Measurements from ENCODE around the gene DOCK9. TPM values are rescaled to one million over a fixed set of nuclear protein-coding genes. Genes with fewer than 3 reads are reported as not detected.
A peak's percentile ranks its signal among the peaks of the same experiment; 100 is the strongest.

The DOCK9 gene
- polyA plus RNA-seq, 1 donor (not counting 4 experiments of a cell fraction or from before 2014, with no cell fraction given): 110 TPM

GRCh38 chr13:98752467-98753290, 225.2 kb downstream of the DOCK9 start, which contains the start of gene SLC15A1:
SLC15A1 (minus strand) TSS chr13:98752672; CDS start chr13:98752598, 74 bp downstream.
- dilution Hi-C loops (cut with MboI; ENCODE audit: extremely low pct_ligation_motif_present, low sequenced_read_pairs): no loop called here
- Histone ChIP-seq H3K9me3 (ENCODE audit: control insufficient read depth, low read depth, low read length) (peaks cover 3% of the 10 kb centered on the region), H3K27ac (ENCODE audit: control insufficient read depth, insufficient read depth, low read length) (no peak within 1 kb of the TSS), H3K9me1 (ENCODE audit: control insufficient read depth, extremely low read depth, insufficient read depth, low read length) (no peaks in the 10 kb centered on the region), H3K27me3 (ENCODE audit: control insufficient read depth, extremely low read depth, insufficient read depth, low read length) (peaks cover 46% of the 10 kb centered on the region), H3K4me3 (ENCODE audit: control insufficient read depth in 2 of 3, extremely low read depth in 1 of 3, insufficient read depth in 2 of 3, low read depth in 1 of 3, low read length in 3 of 3) (peak within 1 kb of the TSS; percentile 14 to 60 (median 25)), H3K36me3 (ENCODE audit: control insufficient read depth in 2 of 2, extremely low read depth in 1 of 2, insufficient read depth in 2 of 2, low read length in 2 of 2) (no peaks in the 10 kb centered on the region), H2AFZ (ENCODE audit: control insufficient read depth, low read length) (peak within 1 kb of the TSS; percentile 30), H4K20me1 (ENCODE audit: control insufficient read depth, extremely low read depth, insufficient read depth, low read length) (no peaks in the 10 kb centered on the region), H3K4me2 (ENCODE audit: control insufficient read depth, extremely low read depth, insufficient read depth, low read depth, low read length) (peak within 1 kb of the TSS; percentile 74), H3K79me2 (ENCODE audit: control insufficient read depth, insufficient read depth, low read length) (no peaks in the 10 kb centered on the region), H3K4me1 (ENCODE audit: control insufficient read depth, extremely low read depth, insufficient read depth, low read length) (peaks cover 5% of the 10 kb centered on the region), H3K9ac (ENCODE audit: control insufficient read depth, extremely low read depth, insufficient read depth, low read length) (no peak within 1 kb of the TSS)
- TF ChIP-seq EZH2 (IDR thresholded peaks at IDR 0.05; ENCODE audit: low read length) (peak; percentile 77), CTCF (optimal IDR thresholded peaks at IDR 0.05 in 1 of 3, IDR thresholded peaks at IDR 0.05 in 1 of 3, conservative IDR thresholded peaks at IDR 0.05 in 1 of 3; ENCODE audit: extremely low read depth in 1 of 3, insufficient read depth in 2 of 3, low read length in 3 of 3) (no peak)
- DNase-seq (ENCODE audit: low read depth, low spot score) (no peak), FAIRE-seq (no peak)

GRCh38 chr13:98751861-98752466, 225.9 kb downstream of the DOCK9 start:
- Histone ChIP-seq H3K4me3 (ENCODE audit: control insufficient read depth in 2 of 3, extremely low read depth in 1 of 3, insufficient read depth in 2 of 3, low read depth in 1 of 3, low read length in 3 of 3) (peak overlapping the region; percentile 14 to 60 (median 25)), H3K27ac (ENCODE audit: control insufficient read depth, insufficient read depth, low read length) (no peak overlapping the region), H3K36me3 (ENCODE audit: control insufficient read depth in 2 of 2, extremely low read depth in 1 of 2, insufficient read depth in 2 of 2, low read length in 2 of 2) (no peaks in the 10 kb centered on the region), H3K27me3 (ENCODE audit: control insufficient read depth, extremely low read depth, insufficient read depth, low read length) (peaks cover 46% of the 10 kb centered on the region), H3K9me1 (ENCODE audit: control insufficient read depth, extremely low read depth, insufficient read depth, low read length) (no peaks in the 10 kb centered on the region), H3K9me3 (ENCODE audit: control insufficient read depth, low read depth, low read length) (peaks cover 3% of the 10 kb centered on the region), H2AFZ (ENCODE audit: control insufficient read depth, low read length) (peak overlapping the region; percentile 30), H3K9ac (ENCODE audit: control insufficient read depth, extremely low read depth, insufficient read depth, low read length) (no peak overlapping the region), H3K4me1 (ENCODE audit: control insufficient read depth, extremely low read depth, insufficient read depth, low read length) (peaks cover 5% of the 10 kb centered on the region), H3K79me2 (ENCODE audit: control insufficient read depth, insufficient read depth, low read length) (no peaks in the 10 kb centered on the region), H3K4me2 (ENCODE audit: control insufficient read depth, extremely low read depth, insufficient read depth, low read depth, low read length) (peak overlapping the region; percentile 74), H4K20me1 (ENCODE audit: control insufficient read depth, extremely low read depth, insufficient read depth, low read length) (no peaks in the 10 kb centered on the region)
- FAIRE-seq (peak; percentile 36), DNase-seq (ENCODE audit: low read depth, low spot score) (no peak)
- no peak for TF ChIP-seq CTCF (optimal IDR thresholded peaks at IDR 0.05 in 1 of 3, IDR thresholded peaks at IDR 0.05 in 1 of 3, conservative IDR thresholded peaks at IDR 0.05 in 1 of 3; ENCODE audit: extremely low read depth in 1 of 3, insufficient read depth in 2 of 3, low read length in 3 of 3)
- peak; percentile 93 for TF ChIP-seq EZH2 (IDR thresholded peaks at IDR 0.05; ENCODE audit: low read length)
- dilution Hi-C loops (cut with MboI; ENCODE audit: extremely low pct_ligation_motif_present, low sequenced_read_pairs): no loop called here

Data from keratinocyte (primary cell).